PC-9 (cell line): ENCODE measurements around the gene TMOD2.

Experiments
- EZH2 ChIP-seq: fragments of 200-600 bp; sonication (generic); IDR thresholded peaks from 2 replicates; pipeline ENCODE4 v1.8.0; 2017; ENCODE audit warnings: antibody characterized with exemption, low read depth
- TF ChIP-seq, protein P1 (sequence below): fragments of 200-600 bp; sonication (generic); conservative IDR thresholded peaks from 2 replicates; pipeline ENCODE4 v1.6.1; 2017; ENCODE audit warnings: mixed run types, antibody characterized with exemption, mild to moderate bottlenecking, moderate library complexity

DNA sequence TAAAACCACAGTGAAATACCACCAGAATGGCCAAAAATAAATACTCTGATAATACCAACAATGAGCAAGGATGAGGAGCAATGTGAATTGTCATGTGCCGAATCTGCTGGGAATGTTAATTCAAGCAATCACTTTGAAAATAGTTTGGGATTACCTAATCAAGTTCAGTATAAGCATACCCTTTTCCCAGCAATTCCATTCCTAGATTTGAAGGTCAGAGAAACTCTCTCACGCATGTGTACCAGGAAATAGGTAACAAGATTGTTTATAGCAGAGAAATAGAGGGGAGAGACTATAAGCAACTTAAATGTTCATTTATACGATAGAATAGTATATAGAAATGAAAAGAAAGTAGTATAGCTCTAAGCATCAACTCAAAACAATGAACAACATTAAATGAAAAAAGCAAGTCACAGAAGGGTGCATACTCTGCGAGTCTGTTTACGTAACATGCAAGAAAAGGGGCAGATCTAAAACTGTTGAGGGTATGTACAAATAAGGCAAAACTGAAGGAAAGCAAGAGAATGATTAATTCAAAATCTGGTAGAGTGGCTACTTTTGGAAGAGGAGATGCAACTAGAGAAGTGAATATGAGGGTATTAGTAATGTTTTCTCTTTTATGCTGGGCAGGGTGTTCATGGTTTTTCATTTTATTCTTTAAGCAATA is 105.5 kb downstream of the TMOD2 start:
- no peak for TF ChIP-seq EZH2
- TF ChIP-seq, protein P1, sequence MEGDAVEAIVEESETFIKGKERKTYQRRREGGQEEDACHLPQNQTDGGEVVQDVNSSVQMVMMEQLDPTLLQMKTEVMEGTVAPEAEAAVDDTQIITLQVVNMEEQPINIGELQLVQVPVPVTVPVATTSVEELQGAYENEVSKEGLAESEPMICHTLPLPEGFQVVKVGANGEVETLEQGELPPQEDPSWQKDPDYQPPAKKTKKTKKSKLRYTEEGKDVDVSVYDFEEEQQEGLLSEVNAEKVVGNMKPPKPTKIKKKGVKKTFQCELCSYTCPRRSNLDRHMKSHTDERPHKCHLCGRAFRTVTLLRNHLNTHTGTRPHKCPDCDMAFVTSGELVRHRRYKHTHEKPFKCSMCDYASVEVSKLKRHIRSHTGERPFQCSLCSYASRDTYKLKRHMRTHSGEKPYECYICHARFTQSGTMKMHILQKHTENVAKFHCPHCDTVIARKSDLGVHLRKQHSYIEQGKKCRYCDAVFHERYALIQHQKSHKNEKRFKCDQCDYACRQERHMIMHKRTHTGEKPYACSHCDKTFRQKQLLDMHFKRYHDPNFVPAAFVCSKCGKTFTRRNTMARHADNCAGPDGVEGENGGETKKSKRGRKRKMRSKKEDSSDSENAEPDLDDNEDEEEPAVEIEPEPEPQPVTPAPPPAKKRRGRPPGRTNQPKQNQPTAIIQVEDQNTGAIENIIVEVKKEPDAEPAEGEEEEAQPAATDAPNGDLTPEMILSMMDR = no peak
